Psoas muscle (tissue), 8 donors: ENCODE results near the gene ENO1. TPM values are rescaled to one million over a fixed set of nuclear protein-coding genes. Genes with fewer than 3 reads are reported as not detected.

ENCODE experiments used
- ATAC-seq, 4 donors: fragments of 200-7000 bp; cut with Tn5 transposase; one replicate each; pipeline ENCODE4 v1.9.1; 2020; ENCODE audit warnings: moderate library complexity in 3 of 4, mild to moderate bottlenecking in 2 of 4
- DNase-seq, 2 donors: peaks; one replicate each; pipeline ENCODE4 v3.0.0-alpha.2; 2020
- H3K27ac ChIP-seq: fragments of 200-600 bp; one replicate; pipeline ENCODE4 v1.8.0; 2022
- H3K27me3 ChIP-seq, 3 donors: fragments of 200-600 bp in 1 of 3; one replicate each; pipeline versions ENCODE4 v1.6.1 to v1.8.0; 2013 to 2022; ENCODE audit warnings: low read length in 2 of 3, mild to moderate bottlenecking in 2 of 3, moderate library complexity in 1 of 3; ENCODE audit not compliant: insufficient read depth in 3 of 3
- H3K36me3 ChIP-seq, 2 donors: fragments of 200-600 bp in 1 of 2; one replicate each; pipeline versions ENCODE4 v1.6.1 to v1.8.0; 2013 to 2022; ENCODE audit warnings: low read depth in 1 of 2, mild to moderate bottlenecking in 1 of 2, moderate library complexity in 1 of 2; ENCODE audit not compliant: insufficient read depth in 1 of 2
- H3K4me1 ChIP-seq: fragments of 200-600 bp; one replicate; pipeline ENCODE4 v1.8.0; 2022
- H3K4me3 ChIP-seq: fragments of 200-600 bp; one replicate; pipeline ENCODE4 v1.8.0; 2022; ENCODE audit warnings: mild to moderate bottlenecking
- H3K9me3 ChIP-seq: fragments of 200-600 bp; one replicate; pipeline ENCODE4 v1.8.0; 2022
- WGBS, 3 donors: extraction: QIAGEN DNeasy Blood & Tissue Kit; methylation state at CpG; one replicate each; pipeline versions ENCODE4 v1.1.6 to v1.1.7; 2013; 5-methylcytosine and 5-hydroxymethylcytosine counted together
- intact Hi-C, 2 donors: fragments of 100-400 bp; cut with DNase I; formaldehyde crosslinking; loops; one replicate each; pipeline versions ENCODE4 v1.11.0 to v1.14.2; 2022
- polyA plus RNA-seq, 3 donors: library from polyadenylated mRNA; stranded (reverse); fragments of 200-250 nt; gene quantifications; one replicate each; pipeline ENCODE4 v1.2.3, GENCODE V29; 2013
- total RNA-seq, 4 donors: library from RNA; stranded (reverse); fragmentation: NEBNext Ultra II Directional in 2 of 4; extraction: Animal tissue kit (Norgen Biotek cat#: 25700) in 2 of 4; gene quantifications; one replicate each; pipeline versions ENCODE4 v1.2.1 to v1.2.4, GENCODE V29; 2021 to 2023
- TF ChIP-seq, protein P1 (sequence below): fragments of 200-600 bp; IDR thresholded peaks from one replicate; pipeline ENCODE4 v1.8.0; 2022; ENCODE audit warnings: antibody characterized with exemption
- donor health status: healthy with polysubstance abuse.
- donor health status: DM: no; HTN: no; CAD: no; lungs with moderate emphysema.
- donor health status: Bipolar disorder and iron deficiency.
- donor health status: healthy.
- donor health status: DM: yes; HTN: yes; CAD: no.
- donor health status: DM: no; HTN: no; CAD: no.
- donor health status: DM: no; HTN: no; CAD: no.
- donor health status: DM: yes; HTN: yes; CAD: no.

ENO1 gene
- total and polyA plus RNA-seq, 7 donors: 83.8 to 489 (median 191) TPM

GRCh38 chr1:8846263-8846662, 32.2 kb downstream of the ENO1 start:
- no peaks in the 10 kb centered on the region for H3K36me3 ChIP-seq
- H3K4me3 ChIP-seq: no peak overlapping the region
- peaks cover 23% of the 10 kb centered on the region for H3K4me1 ChIP-seq
- no peaks in the 10 kb centered on the region for H3K27me3 ChIP-seq
- 63 to 74% (median 69%) methylated on average over 4 of the region's 4 CpGs for WGBS, 3 donors
- DNase-seq (no peak), ATAC-seq (no peak)
- intact Hi-C loops: loop anchor here in 1 of 2 donors (5.0 kb wide), 2 partner anchors 119 to 284 kb away; no protein-coding TSS in a partner anchor
- H3K27ac ChIP-seq: no peak overlapping the region
- TF ChIP-seq, protein P1, sequence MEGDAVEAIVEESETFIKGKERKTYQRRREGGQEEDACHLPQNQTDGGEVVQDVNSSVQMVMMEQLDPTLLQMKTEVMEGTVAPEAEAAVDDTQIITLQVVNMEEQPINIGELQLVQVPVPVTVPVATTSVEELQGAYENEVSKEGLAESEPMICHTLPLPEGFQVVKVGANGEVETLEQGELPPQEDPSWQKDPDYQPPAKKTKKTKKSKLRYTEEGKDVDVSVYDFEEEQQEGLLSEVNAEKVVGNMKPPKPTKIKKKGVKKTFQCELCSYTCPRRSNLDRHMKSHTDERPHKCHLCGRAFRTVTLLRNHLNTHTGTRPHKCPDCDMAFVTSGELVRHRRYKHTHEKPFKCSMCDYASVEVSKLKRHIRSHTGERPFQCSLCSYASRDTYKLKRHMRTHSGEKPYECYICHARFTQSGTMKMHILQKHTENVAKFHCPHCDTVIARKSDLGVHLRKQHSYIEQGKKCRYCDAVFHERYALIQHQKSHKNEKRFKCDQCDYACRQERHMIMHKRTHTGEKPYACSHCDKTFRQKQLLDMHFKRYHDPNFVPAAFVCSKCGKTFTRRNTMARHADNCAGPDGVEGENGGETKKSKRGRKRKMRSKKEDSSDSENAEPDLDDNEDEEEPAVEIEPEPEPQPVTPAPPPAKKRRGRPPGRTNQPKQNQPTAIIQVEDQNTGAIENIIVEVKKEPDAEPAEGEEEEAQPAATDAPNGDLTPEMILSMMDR: no peak
- no peaks in the 10 kb centered on the region for H3K9me3 ChIP-seq

GRCh38 chr1:8845104-8846097, 33.1 kb downstream of the ENO1 start:
- 84 to 89% (median 87%) methylated on average over 21 of the region's 21 CpGs for WGBS, 3 donors
- ATAC-seq: no peak
- H3K4me3 ChIP-seq: no peak overlapping the region
- H3K4me1 ChIP-seq: peaks cover 23% of the 10 kb centered on the region
- DNase-seq: no peak
- no peaks in the 10 kb centered on the region for H3K36me3 ChIP-seq
- H3K27me3 ChIP-seq: no peaks in the 10 kb centered on the region
- intact Hi-C loops: loop anchor here in 1 of 2 donors (5.0 kb wide), 2 partner anchors 118 to 283 kb away; no protein-coding TSS in a partner anchor
- TF ChIP-seq, protein P1: no peak
- H3K27ac ChIP-seq: peak overlapping the region; percentile 66
- H3K9me3 ChIP-seq: no peaks in the 10 kb centered on the region

DNA sequence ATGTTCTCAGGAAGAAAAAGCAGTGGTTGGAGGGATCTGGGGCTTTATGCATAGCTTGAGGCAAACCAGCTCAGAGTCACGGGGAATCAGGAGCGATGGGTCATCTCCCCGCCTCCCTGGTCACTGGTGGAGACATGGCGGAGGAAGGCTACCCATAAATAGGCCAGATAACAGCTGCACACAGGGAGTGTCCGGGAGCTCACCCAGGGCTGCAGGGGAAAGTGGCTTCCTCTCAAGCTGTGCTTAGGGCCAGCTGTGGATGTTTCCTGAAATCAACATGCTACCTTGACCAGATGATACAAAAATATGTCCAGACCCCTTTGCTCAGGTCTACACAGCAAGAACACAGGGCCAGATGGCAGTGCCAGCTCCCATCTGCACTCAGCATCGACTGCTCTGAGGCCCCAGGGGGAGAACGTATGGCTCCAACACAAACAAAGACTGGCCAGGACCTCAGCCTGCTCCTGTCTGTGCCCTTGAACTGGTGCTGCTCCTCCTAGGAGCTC, 33.9 kb downstream of the ENO1 start:
- ATAC-seq (peak; percentile 34 to 77 (median 75)), DNase-seq (peak; percentile 48 to 81)
- TF ChIP-seq, protein P1: no peak
- Histone ChIP-seq H3K9me3 (no peaks in the 10 kb centered on the region), H3K4me1 (peaks cover 23% of the 10 kb centered on the region), H3K27ac (peak overlapping the region; percentile 66), H3K27me3 (no peaks in the 10 kb centered on the region), H3K4me3 (no peak overlapping the region), H3K36me3 (no peaks in the 10 kb centered on the region)
- intact Hi-C loops: loop anchor here in 1 of 2 donors (5.0 kb wide), 2 partner anchors 117 to 282 kb away; no protein-coding TSS in a partner anchor
- 2 to 21% (median 8%) methylated on average over 7 of the region's 7 CpGs for WGBS, 3 donors

DNA sequence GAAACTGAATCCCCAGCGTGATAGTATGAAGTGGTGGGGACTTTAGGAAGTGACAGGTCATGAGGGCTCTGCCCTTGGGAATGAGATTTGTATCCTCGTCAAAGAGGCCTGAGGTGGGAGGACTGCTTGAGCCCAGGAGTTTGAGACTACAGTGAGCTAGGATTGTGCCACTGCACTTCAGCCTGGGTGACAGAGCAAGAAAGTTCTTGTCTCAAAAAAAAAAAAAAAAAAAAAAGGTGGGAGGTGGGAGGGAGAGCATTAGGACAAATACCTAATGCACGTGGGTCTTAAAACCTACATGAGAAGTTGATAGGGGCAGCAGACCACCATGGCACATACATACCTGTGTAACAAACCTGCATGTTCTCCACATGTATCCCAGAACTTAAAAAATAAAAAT, 37.1 kb downstream of the ENO1 start:
- no peak for ATAC-seq
- no peaks in the 10 kb centered on the region for H3K27me3 ChIP-seq
- H3K36me3 ChIP-seq: no peaks in the 10 kb centered on the region
- intact Hi-C loops: no loop called here
- 88 to 93% (median 89%) methylated on average over 3 of the region's 3 CpGs for WGBS, 3 donors
- H3K9me3 ChIP-seq: no peaks in the 10 kb centered on the region
- TF ChIP-seq, protein P1: no peak
- DNase-seq: no peak
- no peak overlapping the region for H3K4me3 ChIP-seq
- H3K27ac ChIP-seq: no peak overlapping the region
- H3K4me1 ChIP-seq: peaks cover 13% of the 10 kb centered on the region
